A673 (cell line): ENCODE results near the gene XIST.

Experiments used
- CTCF ChIP-seq: fragments of 300-800, 200-600 bp; sonication (generic); conservative IDR thresholded peaks from 2 replicates; pipeline ENCODE4 v1.5.1; 2017; ENCODE audit warnings: low read depth, mild to moderate bottlenecking, antibody characterized with exemption, low read length, moderate library complexity, mixed read lengths
- EZH2 ChIP-seq: fragments of 200-600 bp; sonication (generic); IDR thresholded peaks from 2 replicates; pipeline ENCODE4 v1.6.1; 2017; ENCODE audit warnings: borderline replicate concordance, low read depth, mild to moderate bottlenecking, mixed read lengths, antibody characterized with exemption, low read length; ENCODE audit not compliant: poor library complexity, severe bottlenecking

- TF ChIP-seq CTCF (no peak), EZH2 (no peak)
These were observed at the start of gene XIST for GRCh38 chrX:73852467-73852866.
